WERI-Rb-1 (cell line): ENCODE data around the gene CADM1.

ENCODE experiments used
- DNase-seq: peaks from one replicate; pipeline ENCODE4 v3.0.0-alpha.2; 2020
- H3K27ac ChIP-seq: fragments of 250-450 bp; sonication (Bioruptor Pico); 2 replicates; pipeline ENCODE4 v1.5.1; 2020; ENCODE audit warnings: mild to moderate bottlenecking, moderate library complexity
- H3K27me3 ChIP-seq: fragments of 250-450 bp; sonication (Bioruptor Pico); 2 replicates; pipeline ENCODE4 v1.5.1; 2021; ENCODE audit warnings: mild to moderate bottlenecking, low read depth, moderate library complexity; ENCODE audit not compliant: insufficient read depth, severe bottlenecking
- H3K36me3 ChIP-seq: fragments of 250-450 bp; sonication (Bioruptor Pico); 2 replicates; pipeline ENCODE4 v1.5.1; 2020; ENCODE audit warnings: mild to moderate bottlenecking, moderate library complexity
- H3K4me3 ChIP-seq: 2 replicates; pipeline ENCODE4 v1.5.1; 2011; ENCODE audit warnings: low read depth, mild to moderate bottlenecking, control low read depth, low read length
- H3K9me3 ChIP-seq: fragments of 250-450 bp; sonication (Bioruptor Pico); 2 replicates; pipeline ENCODE4 v1.5.1; 2021; ENCODE audit warnings: mild to moderate bottlenecking, moderate library complexity; ENCODE audit not compliant: severe bottlenecking
- TF ChIP-seq, protein P1 (sequence below): IDR thresholded peaks from 2 replicates; pipeline ENCODE4 v1.5.1; 2011; ENCODE audit warnings: low read depth, mild to moderate bottlenecking, control low read depth, inconsistent platforms, low read length

The CADM1 gene

DNA sequence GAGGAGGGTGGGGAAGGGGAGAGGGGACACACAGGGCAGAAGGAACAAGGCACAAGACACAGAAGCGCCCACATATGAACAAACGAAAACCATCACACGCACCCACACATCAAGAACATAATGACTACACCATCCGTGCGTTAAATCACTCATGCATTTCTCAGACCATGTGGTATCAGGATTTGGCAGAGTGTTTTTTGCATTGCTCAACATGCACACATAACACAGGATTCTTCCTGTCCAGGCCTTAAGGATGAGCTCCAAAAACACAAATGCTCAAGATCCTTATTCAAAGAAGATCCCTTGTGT is 309.5 kb downstream of the CADM1 start:
- Histone ChIP-seq H3K4me3 (no peak overlapping the region), H3K27ac (no peak overlapping the region), H3K36me3 (no peaks in the 10 kb centered on the region), H3K9me3 (no peaks in the 10 kb centered on the region), H3K27me3 (no peaks in the 10 kb centered on the region)
- TF ChIP-seq, protein P1, sequence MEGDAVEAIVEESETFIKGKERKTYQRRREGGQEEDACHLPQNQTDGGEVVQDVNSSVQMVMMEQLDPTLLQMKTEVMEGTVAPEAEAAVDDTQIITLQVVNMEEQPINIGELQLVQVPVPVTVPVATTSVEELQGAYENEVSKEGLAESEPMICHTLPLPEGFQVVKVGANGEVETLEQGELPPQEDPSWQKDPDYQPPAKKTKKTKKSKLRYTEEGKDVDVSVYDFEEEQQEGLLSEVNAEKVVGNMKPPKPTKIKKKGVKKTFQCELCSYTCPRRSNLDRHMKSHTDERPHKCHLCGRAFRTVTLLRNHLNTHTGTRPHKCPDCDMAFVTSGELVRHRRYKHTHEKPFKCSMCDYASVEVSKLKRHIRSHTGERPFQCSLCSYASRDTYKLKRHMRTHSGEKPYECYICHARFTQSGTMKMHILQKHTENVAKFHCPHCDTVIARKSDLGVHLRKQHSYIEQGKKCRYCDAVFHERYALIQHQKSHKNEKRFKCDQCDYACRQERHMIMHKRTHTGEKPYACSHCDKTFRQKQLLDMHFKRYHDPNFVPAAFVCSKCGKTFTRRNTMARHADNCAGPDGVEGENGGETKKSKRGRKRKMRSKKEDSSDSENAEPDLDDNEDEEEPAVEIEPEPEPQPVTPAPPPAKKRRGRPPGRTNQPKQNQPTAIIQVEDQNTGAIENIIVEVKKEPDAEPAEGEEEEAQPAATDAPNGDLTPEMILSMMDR: no peak
- DNase-seq: no peak

DNA sequence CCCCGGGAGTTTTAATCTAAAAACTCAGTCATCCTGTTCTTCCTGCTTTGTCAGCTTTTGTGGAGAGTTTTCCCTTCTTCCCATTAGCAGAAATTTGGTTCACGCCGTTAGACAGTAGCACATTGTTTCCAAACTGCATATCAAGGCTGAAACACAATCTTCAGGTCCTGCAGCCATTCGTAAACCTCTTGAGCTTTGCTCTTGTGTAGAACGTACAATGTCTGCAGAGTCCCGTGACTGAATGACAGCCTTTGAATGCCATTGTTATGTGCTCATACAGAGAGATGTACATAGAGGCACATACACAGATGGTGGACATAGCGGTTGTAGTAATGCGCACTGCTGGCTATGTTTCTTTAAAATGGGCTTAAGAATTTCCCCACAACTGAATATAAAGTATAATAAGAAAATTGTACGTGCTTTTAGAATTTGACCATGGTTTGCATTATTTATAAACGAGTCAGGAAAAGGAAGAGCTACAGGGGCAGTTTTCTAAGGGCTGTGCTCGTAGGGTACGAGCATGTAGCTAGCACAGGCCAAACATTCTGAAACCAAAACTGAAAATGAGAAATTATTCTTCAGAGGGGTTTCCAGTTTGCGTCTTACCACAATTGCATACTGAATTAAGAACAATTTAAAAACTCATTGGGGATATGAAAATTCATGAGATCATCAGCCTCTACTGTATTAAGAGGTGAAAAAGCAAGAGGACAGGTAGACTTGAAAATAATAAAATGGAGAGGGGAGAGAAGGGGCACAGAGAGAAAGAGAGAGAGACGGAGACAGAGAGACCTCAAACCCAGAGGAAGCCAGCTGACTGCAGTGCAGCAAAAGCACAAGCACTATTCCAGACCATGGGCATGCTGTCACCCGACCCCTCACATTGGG is 310.1 kb downstream of the CADM1 start:
- no peak for DNase-seq
- Histone ChIP-seq H3K9me3 (no peaks in the 10 kb centered on the region), H3K4me3 (no peak overlapping the region)

DNA sequence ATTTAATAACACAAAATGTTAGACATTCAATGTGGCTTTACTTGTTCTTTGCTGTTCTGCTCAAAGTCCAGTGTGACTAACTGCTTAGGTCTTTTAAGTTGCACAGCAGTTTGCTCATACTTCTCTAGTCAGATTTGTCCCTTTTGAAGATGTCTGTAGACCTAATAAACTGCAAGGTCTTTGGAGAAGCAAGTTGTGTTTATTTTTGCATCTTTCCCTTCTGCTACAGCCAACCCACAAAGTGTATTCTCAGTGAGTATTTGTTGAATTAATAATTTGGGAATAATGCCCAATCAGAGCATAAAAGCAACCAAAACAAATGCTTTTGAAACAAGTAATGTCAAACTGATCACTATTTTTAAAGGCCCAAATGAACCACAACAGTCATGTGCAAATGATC is 312.5 kb downstream of the CADM1 start:
- H3K9me3 ChIP-seq: no peaks in the 10 kb centered on the region
- H3K27me3 ChIP-seq: no peaks in the 10 kb centered on the region
- H3K4me3 ChIP-seq: no peak overlapping the region
- no peak for DNase-seq
- H3K27ac ChIP-seq: no peak overlapping the region
- no peaks in the 10 kb centered on the region for H3K36me3 ChIP-seq
- TF ChIP-seq, protein P1: no peak

More for the DNA sequence above, 310.1 kb downstream of the CADM1 start:
- TF ChIP-seq, protein P1: no peak
- Histone ChIP-seq H3K27me3 (no peaks in the 10 kb centered on the region), H3K27ac (no peak overlapping the region), H3K36me3 (no peaks in the 10 kb centered on the region)

DNA sequence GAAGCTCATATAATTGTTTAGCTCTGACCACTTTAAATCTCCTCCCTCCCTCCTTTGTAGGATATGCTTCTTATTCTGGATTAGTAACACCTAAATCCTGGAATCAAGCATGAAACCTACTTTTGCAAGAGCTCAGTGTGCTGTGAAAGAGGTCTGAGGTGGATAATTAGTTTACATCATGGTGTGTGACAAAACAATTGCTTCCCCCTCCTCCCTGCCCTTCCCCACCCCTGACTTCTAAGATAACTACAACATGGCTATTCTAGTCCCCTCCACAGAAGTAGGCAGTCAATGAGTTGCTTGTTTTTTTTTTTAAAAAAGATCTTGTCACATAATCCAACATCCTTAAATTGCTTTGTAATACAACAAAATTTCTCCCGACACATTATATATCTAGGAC is 314.0 kb downstream of the CADM1 start:
- H3K9me3 ChIP-seq: no peaks in the 10 kb centered on the region
- TF ChIP-seq, protein P1: no peak
- H3K27me3 ChIP-seq: no peaks in the 10 kb centered on the region
- H3K4me3 ChIP-seq: no peak overlapping the region
- peak; percentile 69 for DNase-seq
- H3K27ac ChIP-seq: peak overlapping the region; percentile 54
- H3K36me3 ChIP-seq: no peaks in the 10 kb centered on the region

DNA sequence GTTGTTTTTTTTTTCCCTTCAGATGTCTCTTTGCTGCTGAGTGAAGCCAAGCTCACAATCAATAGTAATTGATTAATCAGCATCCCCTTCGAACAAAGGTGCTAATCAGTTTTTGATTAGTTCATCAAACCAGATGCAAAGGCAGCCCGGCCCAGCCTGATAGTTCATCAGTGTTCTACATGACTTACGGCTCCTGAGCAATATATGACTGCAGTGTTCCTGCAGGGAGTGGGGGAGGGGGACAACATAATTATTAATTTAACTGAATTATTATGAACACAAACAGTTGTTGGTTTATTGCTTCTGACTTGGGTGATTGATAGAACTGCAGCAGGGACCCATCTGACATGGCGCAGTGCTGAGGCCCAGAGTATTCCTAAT is 315.3 kb downstream of the CADM1 start:
- Histone ChIP-seq H3K4me3 (no peak overlapping the region), H3K27me3 (no peaks in the 10 kb centered on the region), H3K36me3 (no peaks in the 10 kb centered on the region), H3K27ac (peak overlapping the region; percentile 73), H3K9me3 (no peaks in the 10 kb centered on the region)
- TF ChIP-seq, protein P1: no peak
- DNase-seq: no peak
